Measurements from ENCODE around the gene ATOSB. TPM values are rescaled to one million over a fixed set of nuclear protein-coding genes. Genes with fewer than 3 reads are reported as not detected.

ATOSB gene
- total and polyA plus RNA-seq, 9 donors = 6.4 to 12.5 (median 11.2) TPM

- Histone ChIP-seq H3K27me3 (ENCODE audit: control insufficient read depth, insufficient read depth, low read length) (no peaks in the 10 kb centered on the region), H3K36me3 (ENCODE audit: control insufficient read depth, insufficient read depth, low read length) (peaks cover 63% of the 10 kb centered on the region), H3K27ac (ENCODE audit: low read length) (no peak overlapping the region), H3K4me1 (ENCODE audit: control insufficient read depth, insufficient read depth, low read length) (no peaks in the 10 kb centered on the region), H3K9me3 (replicated peaks; ENCODE audit: control insufficient read depth, low read depth, low read length) (no peaks in the 10 kb centered on the region), H3K4me3 (ENCODE audit: low read length) (no peak overlapping the region)
- DNase-seq = no peak
- 92% methylated on average over 9 of the region's 14 CpGs for WGBS (ENCODE audit: insufficient coverage)
These were observed 60.6 kb downstream of the ATOSB start for GRCh38 chr9:35054871-35055644.

DNA sequence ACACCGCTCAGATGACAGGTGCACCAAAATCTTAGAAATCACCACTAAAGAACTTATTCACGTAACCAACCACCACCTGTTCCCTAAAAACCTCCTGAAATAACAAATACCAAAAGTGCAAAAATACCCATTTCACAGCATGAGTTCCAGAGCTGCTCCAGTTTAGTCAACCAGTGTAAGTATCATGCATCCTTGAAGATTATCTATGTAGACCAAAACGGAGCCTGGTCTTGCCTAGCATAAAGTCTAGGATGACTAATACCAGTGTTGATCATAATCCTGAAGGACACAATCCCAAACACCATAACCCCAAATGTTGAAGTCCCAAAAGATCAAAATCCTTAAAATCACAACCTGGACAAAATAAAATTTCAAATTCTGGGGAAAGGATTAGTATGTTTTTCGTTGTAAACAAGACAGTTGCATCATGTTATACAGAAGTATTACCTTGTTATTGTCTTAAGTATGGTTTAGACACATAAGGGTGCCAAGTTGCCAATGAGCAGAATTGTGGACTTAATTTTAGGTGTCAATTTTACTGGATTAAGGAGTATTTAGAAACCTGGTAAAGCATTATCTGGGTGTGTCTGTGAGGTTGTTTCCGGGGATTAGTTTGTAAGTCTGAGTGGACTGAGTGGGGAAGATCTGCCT lies 61.4 kb downstream of the ATOSB start:
- no peaks in the 10 kb centered on the region for H3K4me1 ChIP-seq (ENCODE audit: control insufficient read depth, insufficient read depth, low read length)
- H3K9me3 ChIP-seq (replicated peaks; ENCODE audit: control insufficient read depth, low read depth, low read length) = no peaks in the 10 kb centered on the region
- H3K4me3 ChIP-seq (ENCODE audit: low read length) = no peak overlapping the region
- WGBS (ENCODE audit: insufficient coverage) = 50% methylated on average over 2 of the region's 5 CpGs
- H3K27ac ChIP-seq (ENCODE audit: low read length) = no peak overlapping the region
- DNase-seq = no peak
- H3K36me3 ChIP-seq (ENCODE audit: control insufficient read depth, insufficient read depth, low read length) = peaks cover 62% of the 10 kb centered on the region
- H3K27me3 ChIP-seq (ENCODE audit: control insufficient read depth, insufficient read depth, low read length) = no peaks in the 10 kb centered on the region

Other genes with a start within 250 kb of the ATOSB start
- 0.09 TPM for gene PHF24, start 157.6 kb downstream of the ATOSB start, total RNA-seq
- gene PHF24, start 157.6 kb downstream of the ATOSB start, polyA plus RNA-seq (ENCODE audit: insufficient read depth in 1 of 8, insufficient read length in 8 of 8, low replicate concordance in 1 of 8) = under 1 TPM; 0.06 to 0.54 (median 0.13) TPM
- gene DNAJB5, start 126.1 kb downstream of the ATOSB start, total RNA-seq = 17.8 TPM
- gene DNAJB5, start 126.1 kb downstream of the ATOSB start, polyA plus RNA-seq (ENCODE audit: insufficient read depth in 1 of 8, insufficient read length in 8 of 8, low replicate concordance in 1 of 8) = 10 to 100 TPM; 27.6 to 51.5 (median 34.8) TPM
- gene VCP, start 43.2 kb downstream of the ATOSB start, total RNA-seq = 188 TPM
- gene VCP, start 43.2 kb downstream of the ATOSB start, polyA plus RNA-seq (ENCODE audit: insufficient read depth in 1 of 8, insufficient read length in 8 of 8, low replicate concordance in 1 of 8) = 100 to 1,000 TPM; 152 to 198 (median 177) TPM
- 23.1 TPM for gene FANCG, start 35.9 kb downstream of the ATOSB start, total RNA-seq
- 10 to 100 TPM; 25.1 to 34.5 (median 31.1) TPM for gene FANCG, start 35.9 kb downstream of the ATOSB start, polyA plus RNA-seq (ENCODE audit: insufficient read depth in 1 of 8, insufficient read length in 8 of 8, low replicate concordance in 1 of 8)
- 9.1 TPM for gene PIGO, start 19.3 kb downstream of the ATOSB start, total RNA-seq
- gene PIGO, start 19.3 kb downstream of the ATOSB start, polyA plus RNA-seq (ENCODE audit: insufficient read depth in 1 of 8, insufficient read length in 8 of 8, low replicate concordance in 1 of 8) = 10 to 100 TPM; 10.1 to 16.0 (median 14.0) TPM
- 77.7 TPM for gene STOML2, start 12.7 kb downstream of the ATOSB start, total RNA-seq
- 10 to 100 TPM; 73.0 to 81.2 (median 78.1) TPM for gene STOML2, start 12.7 kb downstream of the ATOSB start, polyA plus RNA-seq (ENCODE audit: insufficient read depth in 1 of 8, insufficient read length in 8 of 8, low replicate concordance in 1 of 8)
- 14.6 TPM for gene UNC13B, start 46.1 kb upstream of the ATOSB start, total RNA-seq
- gene UNC13B, start 46.1 kb upstream of the ATOSB start, polyA plus RNA-seq (ENCODE audit: insufficient read depth in 1 of 8, insufficient read length in 8 of 8, low replicate concordance in 1 of 8) = 10 to 100 TPM; 12.0 to 23.5 (median 15.7) TPM